ENCODE data around the gene CDC20B. TPM values are rescaled to one million over a fixed set of nuclear protein-coding genes. Genes with fewer than 3 reads are reported as not detected.
A peak's percentile ranks its signal among the peaks of the same experiment; 100 is the strongest.

The CDC20B gene, protein sequence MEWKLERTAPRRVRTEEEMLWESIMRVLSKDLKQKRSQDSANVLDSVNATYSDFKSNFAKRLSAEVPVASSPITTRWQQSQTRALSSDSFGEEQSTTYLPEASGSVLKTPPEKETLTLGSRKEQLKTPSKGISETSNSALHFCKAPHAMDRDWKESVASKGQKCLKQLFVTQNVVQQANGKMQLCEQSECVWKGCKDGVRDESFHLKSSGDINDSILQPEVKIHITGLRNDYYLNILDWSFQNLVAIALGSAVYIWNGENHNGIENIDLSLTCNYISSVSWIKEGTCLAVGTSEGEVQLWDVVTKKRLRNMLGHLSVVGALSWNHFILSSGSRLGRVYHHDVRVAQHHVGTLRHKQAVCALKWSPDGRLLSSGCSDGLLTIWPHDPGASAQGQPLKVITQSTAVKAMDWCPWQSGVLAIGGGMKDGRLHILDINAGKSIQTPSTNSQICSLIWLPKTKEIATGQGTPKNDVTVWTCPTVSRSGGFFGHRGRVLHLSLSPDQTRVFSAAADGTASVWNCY
- total RNA-seq = not detected
- long read RNA-seq = 0 reads

GRCh38 chr5:55172937-55173686 lies at the start of gene CDC20B:
CDC20B (minus strand) TSS chr5:55173177; CDS start chr5:55173000, 177 bp downstream.
- DNase-seq (ENCODE audit: low spot score) = no peak

- DNase-seq (ENCODE audit: low spot score) = no peak
These were observed 49.4 kb upstream of the CDC20B start for GRCh38 chr5:55222092-55222984.

- peak; percentile 89 for DNase-seq (ENCODE audit: low spot score)
These were observed 47.6 kb upstream of the CDC20B start for GRCh38 chr5:55220433-55221185.

DNA sequence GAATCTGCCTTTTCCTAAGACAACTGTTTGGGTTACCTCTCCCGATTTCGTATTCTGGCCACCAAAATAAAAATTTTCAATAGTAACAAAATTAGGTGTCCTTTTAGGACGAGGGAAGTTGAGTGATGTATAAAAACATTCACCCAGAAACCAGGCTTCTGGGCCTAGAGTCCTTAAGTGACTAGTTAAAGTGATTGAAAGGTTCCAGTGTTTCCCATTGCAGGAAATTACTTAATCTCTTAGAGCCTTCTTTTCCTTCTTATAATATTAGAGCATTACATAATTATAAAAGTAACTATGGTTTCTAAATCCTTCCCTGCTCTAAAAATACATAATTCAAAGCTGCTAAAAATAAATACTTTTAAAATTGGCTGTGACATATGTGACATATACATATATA lies 46.8 kb upstream of the CDC20B start:
- no peak for DNase-seq (ENCODE audit: low spot score)

GRCh38 chr5:55218967-55219366 lies 46.0 kb upstream of the CDC20B start:
- DNase-seq (ENCODE audit: low spot score) = no peak

- no peak for DNase-seq (ENCODE audit: low spot score)
These were observed 38.4 kb upstream of the CDC20B start for GRCh38 chr5:55211184-55211874.

GRCh38 chr5:55205001-55205400 lies 32.0 kb upstream of the CDC20B start:
- no peak for DNase-seq (ENCODE audit: low spot score)

DNA sequence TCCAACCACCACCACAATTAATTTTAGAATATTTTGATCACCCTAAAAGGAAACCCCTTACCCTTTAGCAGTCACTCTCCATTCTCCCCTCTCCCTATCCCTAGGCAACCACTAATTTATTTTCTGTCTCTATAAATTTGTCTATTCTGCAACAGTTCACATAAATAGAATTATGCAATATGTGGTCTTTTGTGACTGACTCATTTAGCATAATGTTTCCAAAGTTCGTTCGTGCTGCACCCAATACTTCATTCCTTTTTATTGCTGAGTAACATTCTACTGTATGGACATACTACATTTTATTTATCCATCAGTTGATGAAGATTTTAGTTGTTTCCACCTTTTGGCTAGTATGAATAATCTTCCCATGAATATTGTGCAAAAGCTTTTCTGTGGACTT lies 18.2 kb upstream of the CDC20B start:
- no peak for DNase-seq (ENCODE audit: low spot score)

- DNase-seq (ENCODE audit: low spot score) = no peak
These were observed 15.9 kb upstream of the CDC20B start for GRCh38 chr5:55188656-55189540.

GRCh38 chr5:55187370-55187769 lies 14.4 kb upstream of the CDC20B start:
- DNase-seq (ENCODE audit: low spot score) = no peak

DNA sequence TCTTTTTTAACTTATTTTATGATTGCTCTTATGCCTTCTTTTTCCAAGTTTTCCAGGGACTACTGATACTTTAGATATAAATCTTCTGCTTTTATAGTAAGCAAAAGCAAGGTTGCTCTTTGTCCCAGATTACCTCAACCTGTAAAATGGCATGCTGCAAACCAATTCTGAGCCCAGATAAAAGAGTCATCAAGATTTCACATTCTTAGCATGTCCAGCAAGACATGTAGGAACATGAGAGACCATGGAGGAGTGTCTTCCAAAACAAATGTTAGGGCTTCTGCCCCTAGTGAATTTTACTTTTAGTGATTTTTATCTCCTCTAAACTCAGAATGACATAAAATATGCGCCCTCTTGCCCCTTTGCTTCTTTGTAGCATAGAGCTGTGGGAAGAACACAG lies 7.0 kb upstream of the CDC20B start:
- no peak for DNase-seq (ENCODE audit: low spot score)

- no peak for DNase-seq (ENCODE audit: low spot score)
These were observed 4.1 kb upstream of the CDC20B start for GRCh38 chr5:55177078-55177477.

DNA sequence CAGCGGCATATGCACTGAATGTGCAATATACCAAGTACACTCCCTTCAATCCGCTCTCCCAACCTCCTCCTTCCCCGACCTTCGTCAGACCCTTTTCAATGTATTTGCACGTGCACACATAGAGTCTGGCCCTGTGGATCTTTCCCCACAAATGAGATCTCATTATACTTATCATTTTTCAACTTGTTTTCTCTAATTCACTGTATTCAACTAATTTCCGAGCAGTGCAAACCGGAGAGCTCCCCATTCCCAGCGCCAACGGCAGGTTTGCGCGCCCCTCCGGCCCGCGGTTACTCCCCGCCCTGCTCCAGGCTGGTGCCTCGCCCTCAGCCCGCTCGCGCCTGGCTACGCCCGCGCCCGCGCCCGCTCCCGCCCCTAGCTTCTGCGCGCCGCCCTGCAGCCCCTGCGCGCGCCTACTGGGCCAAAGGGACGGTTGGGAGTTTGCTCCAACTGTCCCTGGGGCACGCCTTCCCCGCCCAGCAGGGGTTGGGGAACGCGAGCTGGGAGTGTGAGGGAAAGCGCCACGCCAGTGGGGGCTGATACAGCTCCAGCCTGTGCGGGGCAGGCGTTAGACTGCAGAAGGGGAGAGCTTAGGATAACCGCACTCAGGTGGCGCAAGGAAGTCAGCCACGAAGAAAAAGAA lies 3.3 kb upstream of the CDC20B start:
- no peak for DNase-seq (ENCODE audit: low spot score)

DNA sequence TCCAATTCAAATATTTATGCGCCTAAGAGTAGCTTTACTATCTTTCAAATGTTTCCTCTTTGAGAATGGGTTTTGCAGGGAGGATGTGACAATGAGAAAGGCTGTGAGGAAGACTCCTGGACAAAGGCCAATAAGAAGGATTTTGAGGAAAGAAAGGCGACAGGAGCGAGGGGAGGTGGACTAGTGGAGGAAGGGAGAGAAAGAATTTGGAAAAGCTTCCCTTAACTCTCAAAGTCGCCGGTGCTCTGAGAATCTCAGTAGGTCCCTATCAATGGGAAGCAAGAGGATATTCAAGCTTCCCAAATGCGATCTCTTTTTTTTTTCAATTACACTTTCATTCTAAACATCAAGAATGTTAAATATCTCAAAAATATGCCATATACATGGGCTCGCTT lies 2.8 kb upstream of the CDC20B start:
- no peak for DNase-seq (ENCODE audit: low spot score)

DNA sequence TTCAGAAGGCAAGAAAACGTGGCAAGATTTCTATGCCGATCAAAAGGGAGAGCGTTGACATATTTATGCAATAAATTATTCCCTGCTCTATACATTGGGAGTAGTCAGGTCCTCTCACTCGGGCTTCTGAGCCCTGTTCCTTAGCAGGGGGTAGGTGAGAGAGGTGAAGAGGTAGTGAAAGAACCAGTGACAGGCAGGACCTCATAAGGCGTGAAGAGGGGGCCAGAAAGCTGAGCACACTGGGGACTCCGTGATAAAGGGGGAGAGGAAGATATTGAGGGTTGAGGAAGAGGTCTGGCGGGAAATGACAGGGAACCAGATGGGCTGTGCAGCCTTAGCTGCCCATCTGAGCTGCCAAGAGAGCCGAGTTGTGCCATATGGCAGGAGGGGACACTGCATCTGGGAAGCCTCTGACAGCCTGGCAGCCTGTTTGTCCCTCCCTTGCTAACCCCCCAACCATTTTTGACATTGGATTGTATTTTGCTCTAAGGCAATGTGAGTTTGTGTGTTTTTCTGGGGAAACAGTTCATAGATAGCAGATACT lies 782 bp upstream of the CDC20B start:
- no peak for DNase-seq (ENCODE audit: low spot score)

- DNase-seq (ENCODE audit: low spot score) = no peak
These were observed 702 bp downstream of the CDC20B start for GRCh38 chr5:55172051-55172899.

GRCh38 chr5:55171471-55171870 lies 1.5 kb downstream of the CDC20B start:
- DNase-seq (ENCODE audit: low spot score) = no peak

Data from mesenteric fat pad (tissue), 1 donor.